ENCODE data around the gene LCP2.

- TF ChIP-seq, protein P1, sequence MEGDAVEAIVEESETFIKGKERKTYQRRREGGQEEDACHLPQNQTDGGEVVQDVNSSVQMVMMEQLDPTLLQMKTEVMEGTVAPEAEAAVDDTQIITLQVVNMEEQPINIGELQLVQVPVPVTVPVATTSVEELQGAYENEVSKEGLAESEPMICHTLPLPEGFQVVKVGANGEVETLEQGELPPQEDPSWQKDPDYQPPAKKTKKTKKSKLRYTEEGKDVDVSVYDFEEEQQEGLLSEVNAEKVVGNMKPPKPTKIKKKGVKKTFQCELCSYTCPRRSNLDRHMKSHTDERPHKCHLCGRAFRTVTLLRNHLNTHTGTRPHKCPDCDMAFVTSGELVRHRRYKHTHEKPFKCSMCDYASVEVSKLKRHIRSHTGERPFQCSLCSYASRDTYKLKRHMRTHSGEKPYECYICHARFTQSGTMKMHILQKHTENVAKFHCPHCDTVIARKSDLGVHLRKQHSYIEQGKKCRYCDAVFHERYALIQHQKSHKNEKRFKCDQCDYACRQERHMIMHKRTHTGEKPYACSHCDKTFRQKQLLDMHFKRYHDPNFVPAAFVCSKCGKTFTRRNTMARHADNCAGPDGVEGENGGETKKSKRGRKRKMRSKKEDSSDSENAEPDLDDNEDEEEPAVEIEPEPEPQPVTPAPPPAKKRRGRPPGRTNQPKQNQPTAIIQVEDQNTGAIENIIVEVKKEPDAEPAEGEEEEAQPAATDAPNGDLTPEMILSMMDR (conservative IDR thresholded peaks at IDR 0.05), result no peak
- no peak for TF ChIP-seq EZH2 (IDR thresholded peaks at IDR 0.05; ENCODE audit: low read depth)
These were observed 30.8 kb downstream of the LCP2 start for GRCh38 chr5:170266570-170267381.
